NCI-H2107 treated with DMSO at 0.1 percent for 48 hours (cell line): ENCODE results near the gene DNAJB11.
"Not testable (repeated sequence)": the region's sequence is repeated elsewhere in the genome, so short reads cannot be mapped to it uniquely, and the experiment has no call there.

Experiments used
- DNase-seq: peaks from one replicate; lab custom pipeline; 2025; ENCODE audit not compliant: unreplicated experiment; lab: John Stamatoyannopoulos, UW

Gene DNAJB11

DNA sequence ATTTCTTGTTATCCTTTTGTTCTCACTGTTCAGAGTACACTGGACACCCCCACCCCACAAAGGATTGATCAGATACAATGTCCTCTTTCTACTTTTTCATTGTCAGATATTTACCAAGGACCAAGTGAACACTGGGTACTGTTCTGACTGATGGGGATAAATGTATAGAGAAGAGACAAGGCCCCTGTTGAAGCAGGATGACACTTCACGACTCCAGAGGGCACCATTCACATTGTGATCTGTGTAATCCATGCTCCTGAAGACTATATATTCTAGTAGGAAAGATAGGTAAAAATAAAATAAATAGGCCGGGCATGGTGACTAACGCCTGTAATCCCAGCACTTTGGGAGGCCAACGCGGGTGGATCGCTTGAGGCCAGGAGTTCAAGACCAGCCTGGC, 19.1 kb upstream of the DNAJB11 start:
- DNase-seq = no peak

DNA sequence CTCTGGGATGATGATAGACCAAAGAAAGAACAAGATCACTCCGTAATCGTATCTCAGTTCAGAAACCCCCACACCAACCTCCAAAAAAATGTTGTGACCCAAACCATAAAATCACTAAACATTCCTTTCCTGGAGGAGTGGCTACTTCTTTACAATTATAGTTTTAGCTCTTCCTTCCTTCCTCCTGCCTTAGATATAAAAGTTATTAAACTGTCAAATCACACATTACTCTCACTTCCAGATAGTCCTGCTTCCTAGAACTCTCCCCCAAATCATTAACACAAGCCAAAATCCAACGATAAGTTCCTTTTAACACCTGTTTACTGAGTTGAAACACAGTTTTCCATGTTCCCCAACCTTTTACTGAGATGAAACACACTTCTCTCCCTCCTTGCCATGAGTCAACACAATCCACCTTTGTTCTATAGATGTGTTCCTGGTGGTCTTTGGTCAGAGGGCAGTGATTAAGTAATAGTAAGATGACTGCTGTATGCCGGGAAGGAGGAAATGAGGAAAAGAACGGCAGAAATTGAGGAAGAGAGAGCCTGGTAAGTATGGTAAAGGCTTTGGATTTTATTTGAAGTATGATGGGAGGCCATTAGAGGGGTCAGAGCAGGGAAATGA, 18.0 kb upstream of the DNAJB11 start:
- DNase-seq = no peak

DNA sequence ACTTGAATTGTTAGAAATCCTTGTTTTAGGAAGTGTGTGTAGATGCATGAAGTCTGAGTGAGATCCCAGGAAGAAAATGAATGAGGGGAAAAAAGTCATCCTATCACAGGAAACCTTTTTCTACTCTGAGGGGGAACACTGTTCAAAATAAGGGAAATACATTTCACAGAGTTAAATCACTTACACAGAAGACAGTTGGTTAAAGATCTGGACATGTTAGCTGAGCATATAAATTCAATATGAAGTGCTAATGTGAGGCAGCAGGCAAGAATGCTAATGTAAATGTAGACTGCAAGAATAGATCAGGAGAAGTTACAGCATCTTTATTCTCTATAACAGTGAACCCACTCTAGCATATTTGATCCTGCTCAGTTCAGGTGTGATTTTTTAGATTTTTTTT, 5.9 kb upstream of the DNAJB11 start:
- no peak for DNase-seq

DNA sequence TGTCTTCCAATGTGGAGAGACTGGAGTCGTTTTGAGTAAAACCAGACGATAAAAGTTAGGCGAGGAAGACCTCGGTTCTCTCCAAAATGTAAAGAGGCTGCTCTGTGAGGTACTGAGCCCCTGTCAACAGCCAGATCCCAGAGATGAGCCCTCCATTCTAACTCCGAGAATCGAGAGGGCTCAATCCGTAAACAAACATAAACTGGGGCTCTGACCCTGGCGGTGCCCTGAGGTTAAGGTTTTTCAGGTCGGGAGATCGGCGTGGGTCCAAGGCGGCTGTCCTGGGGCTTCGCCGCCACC, 3.8 kb upstream of the DNAJB11 start:
- peak; percentile 80 for DNase-seq

DNA sequence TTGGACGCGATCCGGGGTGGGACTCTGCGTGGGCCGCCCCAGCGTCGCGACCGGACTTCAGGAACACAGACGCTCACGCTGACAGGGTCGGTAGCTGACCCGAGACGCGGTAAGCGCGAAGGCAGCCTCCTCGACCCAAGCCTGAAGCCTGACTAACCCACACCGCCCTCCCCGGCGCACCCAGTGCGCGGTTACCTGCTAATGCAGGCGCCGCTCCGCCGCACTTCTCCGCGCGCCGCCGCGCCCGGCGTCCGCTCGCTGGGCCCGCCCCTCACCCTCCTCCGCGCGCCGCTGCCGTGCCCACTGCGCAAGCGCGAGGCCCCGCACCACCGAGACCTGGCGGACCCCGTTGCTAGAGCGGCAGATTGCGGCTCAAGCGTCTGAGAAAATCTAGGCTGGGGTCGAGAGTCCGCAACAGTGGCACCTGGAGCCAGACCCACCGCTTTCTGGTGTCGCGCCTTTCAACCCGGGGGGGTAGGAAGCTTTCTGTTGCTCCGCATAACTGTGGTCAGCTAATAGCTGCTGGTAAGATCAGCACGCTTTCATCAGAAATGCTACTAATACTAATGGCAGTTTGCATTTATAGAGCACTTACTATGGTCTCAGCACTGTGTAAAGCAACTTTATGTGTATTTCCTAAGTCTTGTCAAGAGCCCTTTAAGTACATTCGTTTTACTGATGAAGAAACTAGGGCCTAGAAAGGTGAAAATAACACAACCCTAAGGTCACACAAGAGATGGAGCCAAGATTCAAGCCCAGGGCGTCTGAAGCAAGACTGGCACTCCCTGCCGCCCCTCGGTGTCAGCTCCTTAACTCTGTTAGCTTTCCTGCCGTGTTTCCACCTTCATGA, 3.2 kb upstream of the DNAJB11 start, which contains the start of gene TBCCD1:
TSS of gene TBCCD1 (minus strand) at position 268 of the 850 bp plus-strand sequence. CDS start 3,010 bp downstream, outside the sequence.
- peak; percentile 94 for DNase-seq

DNA sequence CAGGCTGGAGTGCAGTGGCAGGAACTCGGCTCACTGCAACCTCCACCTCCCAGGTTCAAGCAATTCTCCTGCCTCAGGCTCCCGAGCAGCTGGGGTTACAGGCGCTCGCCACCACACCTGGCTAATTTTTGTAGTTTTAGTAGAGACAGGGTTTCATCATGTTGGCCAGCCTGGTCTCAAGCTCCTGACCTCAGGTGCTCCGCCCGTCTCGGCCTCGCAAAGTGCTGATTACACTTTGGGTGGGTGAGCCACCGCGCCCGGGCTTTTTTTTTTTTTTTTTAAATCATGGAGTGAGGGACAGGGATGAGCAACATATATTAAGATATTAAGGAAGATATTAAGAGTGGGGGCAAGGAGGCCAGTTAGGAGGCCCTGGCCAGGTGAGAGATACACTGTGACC, 1.2 kb upstream of the DNAJB11 start:
- not testable (repeated sequence) for DNase-seq

DNA sequence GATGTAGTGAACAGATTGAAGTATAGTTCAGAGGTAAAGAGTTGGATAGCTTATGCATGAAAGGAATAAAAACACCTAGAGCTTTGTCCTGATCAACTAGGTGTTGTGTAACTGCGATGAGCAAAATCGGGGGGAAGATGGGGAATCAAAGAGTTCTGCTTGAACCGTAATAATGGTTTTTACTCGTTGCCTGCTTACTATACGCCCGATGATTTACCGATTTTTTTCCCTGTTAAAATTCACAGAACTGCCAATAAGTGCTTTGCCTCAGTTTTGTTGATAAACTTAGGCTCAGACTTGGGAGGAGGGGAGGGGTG, 783 bp upstream of the DNAJB11 start:
- no peak for DNase-seq

DNA sequence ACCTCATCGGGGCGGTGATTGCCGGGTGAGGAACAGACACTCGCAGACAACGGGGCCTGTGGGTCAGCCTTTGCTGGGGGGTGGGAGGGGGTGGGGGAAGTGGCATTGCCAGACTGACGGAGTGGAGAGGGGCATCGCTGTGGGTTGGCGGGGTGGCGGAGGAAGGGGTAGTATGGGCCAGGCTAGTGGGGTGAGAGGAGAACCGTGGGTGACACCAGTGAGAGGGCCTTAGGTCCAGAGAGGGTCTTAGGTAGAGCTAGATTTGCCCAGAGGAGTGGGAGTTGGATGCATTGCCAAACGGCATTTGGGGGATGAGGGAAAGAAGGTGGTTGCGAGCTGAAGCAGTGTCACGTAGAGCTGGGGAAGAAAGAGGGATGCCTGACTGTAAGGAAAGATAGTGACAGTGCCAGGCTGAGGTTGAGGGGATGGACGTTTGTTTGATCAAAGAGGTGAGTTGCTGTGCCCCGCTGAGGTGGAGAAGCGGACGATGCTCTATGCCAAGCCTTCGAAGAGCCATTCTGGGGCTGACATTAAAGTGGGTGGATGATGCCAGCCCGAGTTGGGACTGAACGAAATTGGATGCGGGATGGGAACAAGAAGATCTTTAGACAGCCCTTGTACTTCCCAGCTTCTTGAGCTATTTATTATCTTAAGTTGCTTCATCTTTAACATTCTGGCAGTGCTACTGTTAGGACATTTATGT, 572 bp downstream of the DNAJB11 start:
- no peak for DNase-seq

DNA sequence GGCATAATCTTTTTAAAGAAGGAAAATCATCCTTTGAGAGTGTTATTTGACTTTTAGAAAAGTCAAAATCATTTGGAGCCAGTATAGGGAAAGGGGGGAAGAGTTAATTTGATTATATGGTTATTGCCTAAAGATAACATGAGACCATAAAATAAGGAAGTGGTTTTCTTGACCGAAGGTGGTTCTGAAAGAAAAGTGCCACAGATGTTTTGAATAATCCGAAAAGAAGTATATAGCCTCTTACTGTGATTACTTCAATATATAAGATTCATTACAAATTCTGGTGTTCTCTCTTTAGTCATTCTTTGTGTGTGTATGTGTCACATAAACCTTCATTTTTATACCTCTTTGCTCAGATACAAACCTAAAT, 1.1 kb downstream of the DNAJB11 start:
- no peak for DNase-seq

DNA sequence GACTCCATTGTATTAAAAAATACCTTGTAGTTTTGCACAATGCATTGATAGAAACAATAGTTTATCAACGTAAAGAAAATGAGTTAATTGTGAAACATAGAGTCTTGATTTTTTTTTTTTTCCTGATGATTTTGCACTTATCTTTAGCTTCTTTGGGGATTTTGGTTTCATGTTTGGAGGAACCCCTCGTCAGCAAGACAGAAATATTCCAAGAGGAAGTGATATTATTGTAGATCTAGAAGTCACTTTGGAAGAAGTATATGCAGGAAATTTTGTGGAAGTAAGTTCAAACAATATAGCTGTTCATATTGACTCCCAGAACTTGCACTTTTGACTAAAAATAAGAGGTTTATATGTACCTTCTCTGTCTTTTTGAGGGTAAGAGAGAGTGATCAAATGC, 7.0 kb downstream of the DNAJB11 start:
- no peak for DNase-seq

DNA sequence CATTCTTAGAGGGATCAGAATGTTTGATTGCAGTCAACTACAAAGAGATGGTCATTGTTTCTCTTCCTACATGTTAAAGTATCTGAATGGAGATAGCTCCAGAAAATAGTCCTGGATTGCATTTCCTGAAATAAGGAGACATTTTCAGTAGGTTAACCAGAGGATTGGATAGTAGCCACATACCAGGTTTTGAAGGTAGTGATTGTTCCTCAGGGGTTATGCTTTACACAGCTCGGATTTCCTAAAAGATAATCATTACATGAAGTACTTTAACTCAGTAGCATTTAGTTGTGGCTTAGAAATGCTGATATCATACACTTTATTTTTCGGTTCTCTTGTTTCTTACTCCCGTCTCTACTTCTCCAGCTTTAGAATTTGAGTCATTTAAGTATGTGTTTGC, 10.3 kb downstream of the DNAJB11 start:
- DNase-seq = no peak

DNA sequence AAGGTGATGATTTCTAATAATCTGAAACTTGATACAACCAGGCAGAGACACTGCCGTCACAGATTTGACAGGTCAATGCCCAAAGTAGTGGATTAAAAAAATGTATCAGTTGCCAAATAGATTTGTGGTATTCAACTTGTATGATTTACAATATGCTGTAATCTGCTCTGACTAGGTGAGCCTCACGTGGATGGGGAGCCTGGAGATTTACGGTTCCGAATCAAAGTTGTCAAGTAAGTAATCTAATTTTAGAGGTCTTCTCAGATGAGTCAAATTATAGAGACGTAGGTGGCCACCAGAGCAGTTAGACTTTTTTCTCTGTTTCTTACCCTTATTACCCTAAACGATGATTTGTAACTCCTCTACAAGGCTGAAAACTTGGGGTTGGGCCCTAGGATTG, 12.0 kb downstream of the DNAJB11 start:
- no peak for DNase-seq

DNA sequence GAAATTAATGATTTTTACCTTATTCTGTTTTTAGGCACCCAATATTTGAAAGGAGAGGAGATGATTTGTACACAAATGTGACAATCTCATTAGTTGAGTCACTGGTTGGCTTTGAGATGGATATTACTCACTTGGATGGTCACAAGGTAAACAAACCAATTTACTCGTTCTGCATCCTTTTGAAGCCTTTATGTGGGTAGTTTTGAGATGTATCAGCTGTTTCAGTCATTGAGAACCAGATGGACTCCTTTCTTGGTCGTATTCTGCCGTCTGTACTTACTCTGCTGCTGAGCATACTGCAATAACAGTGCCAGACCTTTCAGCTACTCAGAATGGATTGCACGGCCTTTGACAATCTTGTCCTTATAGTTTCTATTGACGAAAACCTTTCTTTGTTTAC, 13.3 kb downstream of the DNAJB11 start:
- no peak for DNase-seq

DNA sequence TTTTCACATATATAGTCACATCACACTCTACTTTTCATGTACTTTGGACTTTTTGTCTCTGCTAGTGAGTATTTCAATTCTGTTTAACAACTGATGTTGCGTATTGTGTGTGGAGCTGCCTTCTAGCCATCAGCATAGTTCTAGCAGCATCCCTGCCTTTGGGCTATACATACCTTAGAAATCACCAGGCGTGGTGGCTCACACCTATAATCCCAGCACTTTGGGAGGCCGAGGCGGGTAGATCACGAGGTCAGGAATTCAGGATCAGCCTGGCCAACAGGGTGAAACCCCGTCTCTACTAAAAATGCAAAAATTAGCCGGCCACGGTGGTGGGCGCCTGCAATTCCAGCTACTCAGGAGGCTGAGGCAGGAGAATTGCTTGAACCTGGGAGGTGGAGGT, 15.7 kb downstream of the DNAJB11 start:
- not testable (repeated sequence) for DNase-seq

DNA sequence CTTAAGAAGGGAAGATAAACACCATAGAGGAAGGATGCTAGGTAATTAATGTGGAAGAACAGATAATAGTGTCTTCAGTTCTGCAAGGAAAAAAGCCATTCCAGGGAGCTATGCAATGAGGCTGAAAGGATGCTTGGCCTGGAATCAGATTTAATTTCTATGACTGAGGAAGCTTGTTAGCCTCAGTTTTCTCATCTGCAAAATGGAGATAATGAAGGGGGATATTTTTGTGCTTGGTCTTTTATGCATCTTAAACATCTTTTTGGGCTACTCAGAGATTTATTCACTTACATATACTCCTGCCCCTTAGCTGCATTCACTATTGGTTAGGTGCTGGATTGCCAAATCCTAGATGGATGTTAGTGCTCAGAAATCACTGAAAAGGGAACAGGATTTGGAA, 16.7 kb downstream of the DNAJB11 start:
- no peak for DNase-seq

DNA sequence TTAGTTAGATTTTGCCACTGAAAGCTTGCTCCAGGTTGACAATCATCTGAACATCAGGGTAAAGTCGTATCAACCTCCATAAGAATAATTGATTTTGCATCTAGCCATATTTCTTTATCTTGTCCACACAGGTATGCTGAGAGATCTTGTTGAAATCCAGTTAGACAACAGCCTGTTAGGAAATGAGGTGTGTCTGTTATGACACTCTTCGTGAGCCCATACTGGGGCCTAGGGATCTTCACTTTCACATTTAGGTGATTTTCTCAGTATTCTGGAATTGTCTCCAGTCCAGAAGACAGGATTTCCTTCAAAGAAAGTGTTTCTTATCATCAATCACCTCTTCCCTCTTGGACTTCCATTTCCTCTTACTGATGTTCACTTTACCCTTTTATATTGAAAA, 18.1 kb downstream of the DNAJB11 start:
- no peak for DNase-seq

DNA sequence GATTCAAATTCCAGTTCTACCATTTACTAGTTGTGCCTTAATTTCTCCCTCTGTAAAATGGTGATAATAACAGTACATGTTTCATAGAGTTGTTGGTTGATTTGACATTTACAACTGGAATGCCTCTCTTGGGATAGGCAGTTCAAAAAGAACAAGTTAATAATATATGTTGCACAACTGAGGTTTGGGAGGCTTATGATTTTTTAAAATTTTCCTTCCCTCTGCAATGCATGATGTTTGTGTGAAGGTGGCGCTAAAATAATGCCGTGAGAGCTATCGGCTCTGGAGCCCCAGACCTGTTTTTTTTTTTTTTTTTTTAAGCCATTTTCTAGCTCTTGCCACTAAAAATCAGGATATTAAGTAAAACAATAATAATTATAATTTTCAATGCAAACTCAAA, 18.6 kb downstream of the DNAJB11 start:
- no peak for DNase-seq

DNA sequence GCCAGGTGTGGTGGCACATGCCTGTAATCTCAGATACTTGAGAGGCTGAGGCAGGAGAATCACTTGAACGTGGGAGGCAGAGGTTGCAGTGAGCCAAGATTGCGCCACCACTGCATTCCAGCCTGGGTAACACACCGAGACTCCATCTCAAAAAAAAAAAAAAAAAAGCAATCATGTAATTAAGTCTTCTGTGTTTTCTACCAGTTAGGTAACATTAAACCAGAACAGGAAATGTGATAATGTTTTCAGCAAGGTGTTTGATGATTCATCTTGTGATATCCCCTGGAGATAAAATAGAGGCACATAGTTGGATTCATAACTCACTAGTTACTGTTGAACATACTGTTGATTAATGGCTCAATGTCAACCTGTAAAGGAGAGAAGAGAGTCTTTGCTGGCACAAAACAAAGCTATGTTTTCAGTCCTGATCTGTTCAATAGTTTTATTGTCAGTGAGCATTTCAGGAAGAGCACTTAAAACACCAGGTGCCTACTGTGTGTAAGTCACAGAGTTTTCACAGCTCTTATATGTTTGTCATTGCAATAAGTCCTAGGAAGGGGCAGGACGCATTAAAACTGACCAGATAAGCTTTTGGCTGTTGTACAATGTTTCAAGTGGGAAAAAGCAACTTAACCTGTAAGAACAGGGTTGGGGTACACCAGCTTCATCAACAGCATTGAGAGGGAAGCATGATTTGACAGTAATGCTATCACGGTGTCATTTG, 19.5 kb downstream of the DNAJB11 start:
- DNase-seq = peak; percentile 73

DNA sequence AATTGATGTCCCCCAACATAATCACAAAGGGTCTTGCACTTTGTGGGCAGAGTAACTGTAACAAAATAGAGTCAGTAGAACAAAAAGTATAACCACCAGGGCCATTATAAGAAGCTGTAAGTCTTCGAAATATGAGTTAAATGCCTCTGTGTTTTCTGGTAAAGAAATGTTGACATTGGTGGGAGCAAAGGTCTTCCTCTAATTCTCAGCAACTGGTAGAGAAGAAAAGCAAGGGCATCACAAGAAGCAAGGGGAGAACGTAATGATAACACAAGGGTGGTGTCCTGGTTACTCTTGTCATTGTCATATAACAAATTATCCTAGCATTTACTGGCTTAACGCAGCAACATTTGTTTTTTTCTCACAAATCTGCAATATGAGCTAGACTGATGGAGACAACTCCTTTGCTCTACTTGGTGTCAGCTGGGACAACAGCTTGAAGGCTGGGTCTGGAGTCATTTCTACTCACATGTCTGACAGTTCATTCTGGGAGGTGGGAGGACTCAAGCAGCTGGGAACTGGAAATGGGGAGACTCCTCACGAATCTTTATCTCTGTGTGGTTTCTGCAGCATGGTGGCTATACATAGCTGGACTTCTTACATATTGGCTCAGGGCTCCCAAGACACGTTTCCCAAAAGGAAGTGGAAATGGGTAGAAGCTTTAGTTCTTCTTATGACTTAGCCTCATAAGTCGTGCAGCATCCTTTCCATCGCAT, 20.2 kb downstream of the DNAJB11 start:
- DNase-seq = no peak

DNA sequence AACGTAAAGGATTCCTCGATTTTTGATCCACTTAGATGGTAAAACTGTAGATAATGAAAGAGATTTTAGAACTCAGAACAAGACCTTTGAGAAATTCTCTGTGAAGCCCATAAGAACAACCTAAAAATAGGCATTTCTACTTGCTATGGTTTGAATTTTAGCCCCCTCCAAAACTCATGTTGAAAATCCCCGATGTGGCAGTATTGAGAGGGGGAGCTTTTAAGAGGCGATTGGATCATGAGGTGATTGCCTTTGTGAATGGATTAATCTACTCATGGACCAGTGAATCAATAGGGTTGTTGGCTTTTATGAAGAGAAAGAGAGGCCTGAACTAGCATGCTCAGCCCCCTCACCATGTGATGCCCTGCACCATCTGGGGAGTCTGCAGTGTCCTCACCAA, 22.2 kb downstream of the DNAJB11 start:
- no peak for DNase-seq

DNA sequence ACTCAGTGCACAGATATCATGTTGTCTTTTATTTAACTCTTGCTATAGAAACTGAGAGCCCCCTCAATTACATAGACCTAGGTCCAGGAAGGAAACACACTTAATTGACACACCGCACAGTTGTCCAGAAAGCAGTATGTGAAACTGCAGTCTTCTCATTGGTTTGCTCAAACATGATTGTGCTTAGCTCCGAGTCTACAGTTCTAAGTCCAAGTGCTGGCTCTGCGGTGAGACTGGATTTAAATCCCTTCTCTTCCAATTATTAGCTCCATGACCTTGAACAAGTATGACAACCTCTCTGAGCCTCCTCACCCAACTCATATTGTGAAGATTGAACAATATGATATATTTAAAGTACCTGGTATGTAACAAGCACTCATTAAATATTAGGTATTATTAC, 23.3 kb downstream of the DNAJB11 start:
- no peak for DNase-seq
